ENCODE results near the gene RTCB. TPM values are rescaled to one million over a fixed set of nuclear protein-coding genes. Genes with fewer than 3 reads are reported as not detected.

The RTCB gene
- total RNA-seq, 4 donors from 2014 or later: 53.7 to 76.4 (median 56.6) TPM

GRCh38 chr22:32396746-32397145 is 15.3 kb downstream of the RTCB start:
- ATAC-seq (no peak), DNase-seq (peak in 1 of 2 donors; percentile 18)
- intact Hi-C loops (cut with DNase I; ENCODE audit: low total_unique reads) (no loop called here), in situ Hi-C loops (cut with MboI; ENCODE audit: low sequenced_read_pairs in 4 of 4) (no loop called here)
- H3K4me1 ChIP-seq: no peaks in the 10 kb centered on the region
- H3K27me3 ChIP-seq: no peaks in the 10 kb centered on the region
- H3K27ac ChIP-seq: no peak overlapping the region
- no peak overlapping the region for H3K4me3 ChIP-seq
- H3K9me3 ChIP-seq: no peaks in the 10 kb centered on the region
- TF ChIP-seq CTCF (IDR thresholded peaks at IDR 0.05 in 4 of 5, conservative IDR thresholded peaks at IDR 0.05 in 1 of 5): no peak
- no peak for TF ChIP-seq POLR2A (IDR thresholded peaks at IDR 0.05)
- H3K36me3 ChIP-seq: peaks cover 6 to 100% of the 10 kb centered on the region in 2 donors

- H3K9me3 ChIP-seq: no peaks in the 10 kb centered on the region
- DNase-seq (no peak), ATAC-seq (no peak)
- H3K36me3 ChIP-seq: peaks cover 6 to 100% of the 10 kb centered on the region in 2 donors
- H3K27me3 ChIP-seq: no peaks in the 10 kb centered on the region
- H3K27ac ChIP-seq: no peak overlapping the region
- intact Hi-C loops (cut with DNase I; ENCODE audit: low total_unique reads): no loop called here
- in situ Hi-C loops (cut with MboI; ENCODE audit: low sequenced_read_pairs in 4 of 4): no loop called here
- no peaks in the 10 kb centered on the region for H3K4me1 ChIP-seq
- no peak overlapping the region for H3K4me3 ChIP-seq
- TF ChIP-seq CTCF (IDR thresholded peaks at IDR 0.05 in 4 of 5, conservative IDR thresholded peaks at IDR 0.05 in 1 of 5): no peak
Measured at GRCh38 chr22:32396255-32396654, 15.8 kb downstream of the RTCB start.

GRCh38 chr22:32395107-32395506 is 16.9 kb downstream of the RTCB start:
- ATAC-seq (no peak), DNase-seq (no peak)
- H3K4me3 ChIP-seq: no peak overlapping the region
- TF ChIP-seq POLR2A (IDR thresholded peaks at IDR 0.05) (no peak), CTCF (IDR thresholded peaks at IDR 0.05 in 4 of 5, conservative IDR thresholded peaks at IDR 0.05 in 1 of 5) (no peak)
- intact Hi-C loops (cut with DNase I; ENCODE audit: low total_unique reads): no loop called here
- H3K36me3 ChIP-seq: peaks cover 6 to 98% of the 10 kb centered on the region in 2 donors
- in situ Hi-C loops (cut with MboI; ENCODE audit: low sequenced_read_pairs in 4 of 4): no loop called here
- no peaks in the 10 kb centered on the region for H3K27me3 ChIP-seq
- H3K4me1 ChIP-seq: no peaks in the 10 kb centered on the region
- no peaks in the 10 kb centered on the region for H3K9me3 ChIP-seq
- H3K27ac ChIP-seq: no peak overlapping the region

DNA sequence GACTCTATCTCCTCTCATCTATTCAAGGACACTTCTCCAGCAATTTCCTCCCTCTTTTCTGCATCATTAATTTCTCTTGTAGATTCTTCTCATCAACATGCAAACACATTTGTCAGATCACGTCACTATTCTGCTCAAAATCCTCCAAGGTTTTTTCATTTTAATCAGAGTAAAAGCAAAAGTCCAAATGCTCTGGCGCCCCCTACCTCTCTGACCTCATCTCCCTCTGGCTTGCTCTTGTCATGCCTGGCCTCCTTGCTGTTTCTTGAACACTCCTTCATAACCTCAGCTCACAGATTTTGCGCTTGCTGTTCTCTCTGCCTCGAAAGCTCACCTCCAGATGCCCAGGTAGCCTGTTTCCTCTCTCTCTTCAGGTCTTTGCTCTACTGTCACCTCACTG is 22.4 kb downstream of the RTCB start:
- H3K27me3 ChIP-seq: no peaks in the 10 kb centered on the region
- H3K27ac ChIP-seq: no peak overlapping the region
- intact Hi-C loops (cut with DNase I; ENCODE audit: low total_unique reads) (no loop called here), in situ Hi-C loops (cut with MboI; ENCODE audit: low sequenced_read_pairs in 4 of 4) (no loop called here)
- no peak for TF ChIP-seq CTCF (IDR thresholded peaks at IDR 0.05 in 4 of 5, conservative IDR thresholded peaks at IDR 0.05 in 1 of 5)
- no peak for TF ChIP-seq POLR2A (IDR thresholded peaks at IDR 0.05)
- DNase-seq (no peak), ATAC-seq (no peak)
- H3K9me3 ChIP-seq: no peaks in the 10 kb centered on the region
- H3K4me1 ChIP-seq: no peaks in the 10 kb centered on the region
- H3K4me3 ChIP-seq: no peak overlapping the region
- H3K36me3 ChIP-seq: peaks cover 4 to 78% of the 10 kb centered on the region in 2 donors

GRCh38 chr22:32385681-32386080 is 26.4 kb downstream of the RTCB start:
- no peaks in the 10 kb centered on the region for H3K9me3 ChIP-seq
- no peaks in the 10 kb centered on the region for H3K27me3 ChIP-seq
- H3K4me1 ChIP-seq: no peaks in the 10 kb centered on the region
- TF ChIP-seq CTCF (IDR thresholded peaks at IDR 0.05 in 4 of 5, conservative IDR thresholded peaks at IDR 0.05 in 1 of 5) (no peak), POLR2A (IDR thresholded peaks at IDR 0.05) (no peak)
- in situ Hi-C loops (cut with MboI; ENCODE audit: low sequenced_read_pairs in 4 of 4) (no loop called here), intact Hi-C loops (cut with DNase I; ENCODE audit: low total_unique reads) (no loop called here)
- H3K4me3 ChIP-seq: no peak overlapping the region
- ATAC-seq (no peak), DNase-seq (no peak)
- H3K36me3 ChIP-seq: peaks cover 0 to 40% of the 10 kb centered on the region in 2 donors
- no peak overlapping the region for H3K27ac ChIP-seq
